Activated gamma-delta T cell treated with Interleukin-2 at 50 U/mL for 16 hours (primary cell): ENCODE measurements around the gene RAX2.
"Not testable (repeated sequence)": the region's sequence is repeated elsewhere in the genome, so short reads cannot be mapped to it uniquely, and the experiment has no call there.

Experiments used
- DNase-seq: peaks from one replicate; pipeline ENCODE4 v3.0.0-alpha.2; 2020

RAX2 gene

GRCh38 chr19:3771906-3772455, at the start of gene RAX2:
Gene RAX2, minus strand, starts transcription at chr19:3772228. Its CDS starts 486 bp downstream, at chr19:3771742.
- no peak for DNase-seq

GRCh38 chr19:3821156-3821555, 49.1 kb upstream of the RAX2 start:
- no peak for DNase-seq

GRCh38 chr19:3819989-3820388, 48.0 kb upstream of the RAX2 start:
- DNase-seq: no peak

GRCh38 chr19:3818918-3819317, 46.9 kb upstream of the RAX2 start:
- no peak for DNase-seq

GRCh38 chr19:3818466-3818865, 46.4 kb upstream of the RAX2 start:
- DNase-seq: no peak

GRCh38 chr19:3817761-3818160, 45.7 kb upstream of the RAX2 start:
- DNase-seq: no peak

GRCh38 chr19:3816566-3817218, 44.7 kb upstream of the RAX2 start:
- no peak for DNase-seq

- not testable (repeated sequence) for DNase-seq
These were observed 44.1 kb upstream of the RAX2 start for GRCh38 chr19:3816148-3816547.

GRCh38 chr19:3814648-3815047, 42.6 kb upstream of the RAX2 start:
- DNase-seq: no peak

GRCh38 chr19:3813473-3814392, 41.7 kb upstream of the RAX2 start:
- DNase-seq: no peak

GRCh38 chr19:3810708-3811355, 38.8 kb upstream of the RAX2 start:
- DNase-seq: no peak

GRCh38 chr19:3809881-3810707, 38.1 kb upstream of the RAX2 start:
- DNase-seq: no peak

GRCh38 chr19:3808420-3809143, 36.6 kb upstream of the RAX2 start:
- no peak for DNase-seq

- DNase-seq: no peak
These were observed 35.7 kb upstream of the RAX2 start for GRCh38 chr19:3807574-3808354.

- no peak for DNase-seq
These were observed 35.1 kb upstream of the RAX2 start for GRCh38 chr19:3807131-3807480.

GRCh38 chr19:3805859-3806258, 33.8 kb upstream of the RAX2 start:
- no peak for DNase-seq

GRCh38 chr19:3804429-3804828, 32.4 kb upstream of the RAX2 start:
- DNase-seq: no peak

- DNase-seq: no peak
These were observed 32.0 kb upstream of the RAX2 start for GRCh38 chr19:3803986-3804385.

- no peak for DNase-seq
These were observed 31.3 kb upstream of the RAX2 start for GRCh38 chr19:3803114-3803888.

- DNase-seq: peak; percentile 65
These were observed 29.5 kb upstream of the RAX2 start for GRCh38 chr19:3801412-3802096.
